H4 (cell line): ENCODE results near the gene SF3A2. TPM values are rescaled to one million over a fixed set of nuclear protein-coding genes. Genes with fewer than 3 reads are reported as not detected.

Experiments
- DNase-seq: peaks from one replicate; pipeline ENCODE4 v3.0.0-alpha.2; 2015; ENCODE audit warnings: low spot score
- total RNA-seq: library from RNA; depleted of rRNA; stranded (reverse); fragments of >200 nt; shearing (Covaris generic); gene quantifications from 2 replicates; pipeline ENCODE4 v1.2.3, GENCODE V29; 2014

SF3A2 gene
- total RNA-seq, 1 experiment from 2014 or later, result 13.3 TPM

DNA sequence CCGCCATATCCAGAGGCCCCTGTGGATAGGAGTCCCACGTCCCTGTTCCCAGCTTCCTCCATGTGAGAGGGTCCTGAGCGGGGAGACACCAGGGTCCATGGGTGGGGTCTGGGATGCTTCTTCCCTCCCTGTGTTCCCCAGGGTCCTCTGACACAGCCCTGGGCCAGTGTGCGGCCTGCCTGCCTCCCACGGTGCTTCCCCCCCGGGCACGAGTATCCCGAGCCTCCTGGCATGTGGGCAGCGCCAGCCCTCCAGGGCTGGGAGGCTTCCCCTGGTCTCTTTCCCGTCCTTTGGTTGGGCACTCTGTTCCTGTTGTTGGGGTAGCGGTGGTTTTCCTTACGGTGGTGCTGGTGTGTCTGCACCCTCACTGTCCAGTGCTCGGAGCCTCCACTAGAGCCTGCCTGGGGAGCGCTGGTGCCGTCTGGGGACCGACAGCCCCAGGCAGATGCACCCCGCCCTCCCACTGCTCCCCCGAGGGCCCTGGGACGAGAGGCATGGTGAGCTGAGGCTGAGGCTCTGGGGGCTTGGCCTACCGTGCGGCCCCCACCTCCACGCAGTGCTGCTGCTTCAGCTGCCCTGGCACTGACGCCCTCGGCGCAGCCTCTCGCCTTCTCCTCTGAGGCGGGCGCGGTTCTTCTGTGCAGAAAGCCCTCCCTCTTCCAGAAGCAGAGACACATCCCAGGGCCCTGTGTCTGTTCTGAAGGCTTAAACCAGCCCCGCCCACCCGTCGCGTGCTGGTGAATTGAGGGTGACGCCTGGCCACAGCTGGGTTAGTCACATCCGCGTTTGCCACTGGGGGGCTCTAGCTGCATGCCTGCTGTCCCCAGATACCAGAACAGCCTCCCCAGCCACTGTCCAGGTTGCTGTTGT, 28.4 kb upstream of the SF3A2 start:
- DNase-seq, result no peak

GRCh38 chr19:2208975-2209374, 27.6 kb upstream of the SF3A2 start:
- DNase-seq, result no peak

GRCh38 chr19:2209408-2209807, 27.2 kb upstream of the SF3A2 start:
- no peak for DNase-seq

DNA sequence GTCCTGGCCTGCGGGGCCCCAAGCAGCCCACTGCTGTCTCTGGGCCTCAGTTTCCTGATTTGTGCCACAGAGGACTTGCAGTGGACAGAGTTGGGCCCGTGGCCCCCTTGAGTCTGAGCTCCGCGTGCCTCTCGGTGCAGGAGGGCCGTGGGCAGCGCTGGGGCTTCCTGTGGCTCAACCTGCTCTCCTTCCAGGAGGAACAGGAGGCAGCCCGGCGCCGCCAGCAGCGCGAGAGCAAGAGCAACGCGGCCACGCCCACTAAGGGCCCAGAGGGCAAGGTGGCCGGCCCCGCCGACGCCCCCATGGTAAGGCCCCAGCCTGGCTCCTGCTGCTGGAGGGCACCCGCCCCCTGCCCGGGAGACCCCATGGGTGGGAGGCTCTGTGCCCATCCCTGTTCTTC, 26.4 kb upstream of the SF3A2 start:
- DNase-seq, result no peak

DNA sequence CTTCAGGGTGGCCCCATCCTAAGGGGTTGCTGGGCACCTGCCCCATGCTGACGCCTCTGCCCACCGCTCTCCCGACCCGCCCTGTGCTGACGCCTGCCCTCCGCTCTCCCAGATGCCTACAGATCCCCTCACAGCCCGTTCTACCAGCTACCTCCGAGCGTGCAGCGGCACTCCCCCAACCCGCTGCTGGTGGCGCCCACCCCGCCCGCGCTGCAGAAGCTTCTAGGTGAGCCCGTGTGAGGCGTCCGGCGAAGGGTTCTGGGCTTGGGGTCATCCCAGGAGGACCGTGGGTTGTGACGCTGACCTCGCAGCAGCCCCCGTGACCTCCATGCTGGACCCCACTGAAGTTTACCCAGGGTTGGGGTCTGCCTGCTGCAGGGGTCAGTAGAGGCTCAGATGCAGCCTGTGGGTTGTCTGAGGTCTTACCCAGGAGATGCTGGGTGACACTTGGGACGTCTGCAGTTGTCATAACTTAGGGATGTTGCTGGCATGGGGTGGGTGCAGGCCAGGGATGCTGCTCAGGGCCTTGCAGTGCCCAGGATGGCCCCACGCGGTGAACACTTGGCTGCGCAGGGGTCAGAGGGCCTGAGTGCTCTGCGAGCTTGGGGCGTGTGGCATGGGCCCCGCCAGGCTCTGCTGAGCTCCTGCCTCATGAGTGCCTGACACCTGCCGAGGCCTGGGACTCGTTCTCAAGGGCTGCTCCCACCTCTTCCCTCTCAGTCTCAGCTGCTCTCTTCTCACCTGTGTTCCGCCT, 25.5 kb upstream of the SF3A2 start:
- no peak for DNase-seq

DNA sequence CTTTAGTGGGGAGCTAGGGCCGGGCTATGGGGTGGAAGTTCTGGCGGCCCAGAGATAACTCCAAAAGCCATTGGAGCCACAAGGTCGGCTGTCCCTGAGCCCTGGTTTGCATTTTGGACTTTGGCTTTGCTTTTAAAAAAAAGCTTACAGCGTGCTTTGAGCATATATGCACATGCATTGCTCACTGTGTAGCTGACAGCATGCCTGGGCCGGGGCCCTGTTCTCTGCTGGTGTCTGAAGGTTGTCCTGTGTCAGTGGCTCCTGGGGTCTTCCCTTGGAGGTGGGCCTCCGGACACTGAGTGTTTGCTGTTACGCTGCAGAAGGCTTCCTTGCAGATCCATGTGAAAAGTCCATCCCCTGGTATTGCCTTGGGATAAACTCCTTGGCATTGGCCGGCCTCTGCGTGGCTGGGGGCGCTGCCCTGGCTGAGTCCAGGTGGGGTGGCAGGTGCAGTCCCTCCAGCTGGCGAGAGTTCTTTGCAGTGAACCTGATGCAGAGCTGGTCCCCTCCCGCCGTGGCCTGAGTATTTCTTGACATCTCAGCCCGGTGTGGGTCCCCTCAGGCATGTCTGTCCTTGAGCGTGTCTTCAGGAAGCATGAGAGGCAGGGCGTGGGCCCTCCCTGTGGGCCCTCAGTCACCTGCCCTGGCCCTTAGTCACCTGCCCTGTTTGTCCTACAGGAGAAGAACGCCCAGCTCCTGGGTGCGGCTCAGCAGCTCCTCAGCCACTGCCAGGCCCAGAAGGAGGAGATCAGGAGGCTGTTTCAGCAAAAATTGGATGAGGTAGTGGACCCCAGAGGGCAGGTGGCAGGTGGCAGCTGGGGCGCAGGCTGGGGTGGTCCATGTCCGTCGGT, 23.5 kb upstream of the SF3A2 start:
- DNase-seq, result no peak

DNA sequence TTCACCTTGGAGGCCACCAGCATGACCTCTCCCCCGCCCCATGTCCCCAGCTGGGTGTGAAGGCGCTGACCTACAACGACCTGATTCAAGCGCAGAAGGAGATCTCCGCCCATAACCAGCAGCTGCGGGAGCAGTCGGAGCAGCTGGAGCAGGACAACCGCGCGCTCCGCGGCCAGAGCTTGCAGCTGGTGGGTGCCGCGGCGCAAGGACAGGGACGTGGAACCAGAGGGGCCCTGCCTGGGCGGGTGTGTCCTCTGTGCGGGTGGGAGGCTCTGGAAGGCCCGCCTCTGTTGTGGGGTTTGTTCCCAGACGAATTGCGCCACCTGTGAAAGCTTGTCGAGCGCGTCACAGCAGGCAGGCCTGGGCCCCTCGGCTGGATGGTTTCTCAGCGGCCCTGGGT, 22.8 kb upstream of the SF3A2 start:
- DNase-seq, result no peak

DNA sequence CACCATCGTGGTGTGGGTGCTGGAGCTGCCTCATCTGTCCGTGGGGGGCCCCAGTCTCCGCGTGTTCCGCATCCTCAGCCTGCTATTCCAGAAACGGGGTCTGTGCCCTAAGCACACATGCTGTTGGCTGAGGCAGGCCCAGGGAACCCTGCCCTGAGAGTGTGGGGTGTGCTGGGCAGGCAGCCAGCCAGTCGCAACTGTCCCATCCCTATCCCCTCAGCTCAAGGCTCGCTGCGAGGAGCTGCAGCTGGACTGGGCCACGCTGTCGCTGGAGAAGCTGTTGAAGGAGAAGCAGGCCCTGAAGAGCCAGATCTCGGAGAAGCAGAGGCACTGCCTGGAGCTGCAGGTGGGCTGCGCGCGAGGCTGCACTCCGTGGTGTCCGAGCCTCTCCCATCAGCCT, 22.4 kb upstream of the SF3A2 start:
- no peak for DNase-seq

GRCh38 chr19:2215281-2215751, 21.3 kb upstream of the SF3A2 start:
- no peak for DNase-seq

DNA sequence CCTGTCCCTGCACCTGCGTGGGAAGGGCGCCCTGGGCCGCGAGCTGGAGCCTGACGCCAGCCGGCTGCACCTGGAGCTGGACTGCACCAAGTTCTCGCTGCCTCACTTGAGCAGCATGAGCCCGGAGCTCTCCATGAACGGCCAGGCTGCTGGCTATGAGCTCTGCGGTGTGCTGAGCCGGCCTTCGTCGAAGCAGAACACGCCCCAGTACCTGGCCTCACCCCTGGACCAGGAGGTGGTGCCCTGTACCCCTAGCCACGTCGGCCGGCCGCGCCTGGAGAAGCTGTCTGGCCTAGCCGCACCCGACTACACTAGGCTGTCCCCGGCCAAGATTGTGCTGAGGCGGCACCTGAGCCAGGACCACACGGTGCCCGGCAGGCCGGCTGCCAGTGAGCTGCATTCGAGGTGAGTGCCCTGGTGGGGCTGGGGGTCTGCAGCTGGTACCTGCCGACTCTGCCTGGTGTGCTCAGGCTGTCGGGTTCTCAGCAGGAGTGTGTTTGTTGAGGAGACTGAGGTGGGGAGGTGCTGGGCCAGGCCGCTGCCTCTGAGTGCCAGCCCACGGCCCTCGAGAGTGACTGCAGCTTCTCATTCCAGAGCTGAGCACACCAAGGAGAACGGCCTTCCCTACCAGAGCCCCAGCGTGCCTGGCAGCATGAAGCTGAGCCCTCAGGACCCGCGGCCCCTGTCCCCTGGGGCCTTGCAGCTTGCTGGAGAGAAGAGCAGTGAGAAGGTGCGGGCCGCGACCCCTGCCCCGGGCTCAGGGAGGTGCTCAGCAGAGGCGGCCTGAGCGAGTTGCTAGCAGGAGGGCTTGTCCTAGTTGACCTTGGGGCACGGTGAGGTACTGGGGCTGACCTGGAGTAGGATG, 20.0 kb upstream of the SF3A2 start:
- DNase-seq, result no peak

DNA sequence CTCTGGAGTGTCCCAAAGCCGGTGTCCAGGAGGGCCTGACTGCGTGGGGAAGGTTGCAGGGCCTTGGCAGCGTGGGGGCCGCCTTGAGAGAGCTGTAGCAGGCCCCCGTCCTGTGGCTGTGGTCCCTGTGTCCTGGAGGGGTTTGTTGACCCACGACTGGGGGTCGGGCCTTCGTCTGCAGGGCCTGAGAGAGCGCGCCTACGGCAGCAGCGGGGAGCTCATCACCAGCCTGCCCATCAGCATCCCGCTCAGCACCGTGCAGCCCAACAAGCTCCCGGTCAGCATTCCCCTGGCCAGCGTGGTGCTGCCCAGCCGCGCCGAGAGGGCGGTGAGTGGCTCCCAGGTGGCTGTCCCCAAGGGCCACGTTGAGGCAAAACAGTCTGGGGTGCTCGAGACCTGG, 19.0 kb upstream of the SF3A2 start:
- DNase-seq, result no peak

DNA sequence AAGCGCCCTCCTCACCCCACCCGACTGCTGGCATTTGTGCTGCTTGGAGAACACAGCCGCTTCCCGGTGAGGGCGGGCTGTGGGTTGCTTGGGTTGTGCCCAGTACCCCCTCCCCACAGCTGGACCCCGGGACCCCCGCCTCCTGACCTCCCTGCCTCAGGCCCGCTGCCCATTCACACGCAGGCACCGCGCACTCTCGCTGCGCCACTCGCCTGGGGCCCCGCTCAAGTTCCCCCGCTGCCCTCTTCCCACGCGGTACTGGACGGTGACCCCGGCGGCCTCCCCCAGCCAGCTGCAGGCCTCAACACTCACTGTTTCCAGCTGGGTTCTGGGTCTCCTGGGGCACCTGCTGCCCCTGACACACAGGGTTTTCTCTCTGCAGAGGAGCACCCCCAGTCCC, 16.9 kb upstream of the SF3A2 start:
- no peak for DNase-seq

- DNase-seq, result no peak
These were observed 15.3 kb upstream of the SF3A2 start for GRCh38 chr19:2221250-2221831.

DNA sequence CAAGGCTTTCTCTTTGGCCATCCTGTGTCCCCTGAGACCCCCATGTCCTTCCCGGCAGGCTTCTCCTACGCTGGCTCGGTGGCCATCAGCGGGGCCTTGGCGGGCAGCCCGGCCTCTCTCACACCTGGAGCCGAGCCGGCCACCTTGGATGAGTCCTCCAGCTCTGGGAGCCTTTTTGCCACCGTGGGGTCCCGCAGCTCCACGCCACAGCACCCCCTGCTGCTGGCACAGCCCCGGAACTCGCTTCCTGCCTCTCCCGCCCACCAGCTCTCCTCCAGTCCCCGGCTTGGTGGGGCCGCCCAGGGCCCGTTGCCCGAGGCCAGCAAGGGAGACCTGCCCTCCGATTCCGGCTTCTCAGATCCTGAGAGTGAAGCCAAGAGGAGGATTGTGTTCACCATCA, 14.7 kb upstream of the SF3A2 start:
- no peak for DNase-seq

GRCh38 chr19:2223391-2223790, 13.2 kb upstream of the SF3A2 start:
- no peak for DNase-seq

GRCh38 chr19:2223959-2224358, 12.7 kb upstream of the SF3A2 start:
- no peak for DNase-seq

- no peak for DNase-seq
These were observed 11.8 kb upstream of the SF3A2 start for GRCh38 chr19:2224754-2225349.

DNA sequence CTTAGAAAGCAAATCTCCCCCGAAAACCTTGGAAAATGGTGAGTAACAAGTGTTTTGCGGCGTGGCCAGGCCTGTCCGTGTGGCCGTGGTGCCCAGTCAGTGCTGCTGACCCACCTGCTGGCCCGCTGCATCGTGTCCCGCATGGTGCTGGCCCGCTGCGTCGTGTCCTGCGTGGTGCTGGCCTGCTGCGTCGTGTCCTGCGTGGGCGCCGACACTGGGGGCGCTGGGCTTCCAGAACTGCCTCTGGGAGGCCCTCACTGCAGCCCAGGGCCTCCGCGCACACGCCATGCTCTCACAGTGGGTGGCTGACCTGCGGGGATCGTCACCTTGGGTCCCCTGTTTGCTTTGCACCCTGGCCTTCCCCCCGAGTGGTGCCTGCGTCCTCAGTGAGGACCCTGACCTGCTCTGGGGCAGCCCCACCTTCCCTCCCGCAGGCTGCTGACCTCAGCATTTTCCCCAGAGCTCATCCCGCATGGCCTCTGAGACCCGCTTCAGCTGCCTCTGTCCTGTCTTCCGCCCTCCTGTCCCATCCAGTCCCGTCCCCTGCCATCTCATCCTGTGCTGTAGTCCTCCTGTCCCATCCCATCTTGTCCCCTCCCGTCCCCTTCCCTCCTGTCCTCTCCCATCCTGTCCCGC, 11.1 kb upstream of the SF3A2 start:
- no peak for DNase-seq

DNA sequence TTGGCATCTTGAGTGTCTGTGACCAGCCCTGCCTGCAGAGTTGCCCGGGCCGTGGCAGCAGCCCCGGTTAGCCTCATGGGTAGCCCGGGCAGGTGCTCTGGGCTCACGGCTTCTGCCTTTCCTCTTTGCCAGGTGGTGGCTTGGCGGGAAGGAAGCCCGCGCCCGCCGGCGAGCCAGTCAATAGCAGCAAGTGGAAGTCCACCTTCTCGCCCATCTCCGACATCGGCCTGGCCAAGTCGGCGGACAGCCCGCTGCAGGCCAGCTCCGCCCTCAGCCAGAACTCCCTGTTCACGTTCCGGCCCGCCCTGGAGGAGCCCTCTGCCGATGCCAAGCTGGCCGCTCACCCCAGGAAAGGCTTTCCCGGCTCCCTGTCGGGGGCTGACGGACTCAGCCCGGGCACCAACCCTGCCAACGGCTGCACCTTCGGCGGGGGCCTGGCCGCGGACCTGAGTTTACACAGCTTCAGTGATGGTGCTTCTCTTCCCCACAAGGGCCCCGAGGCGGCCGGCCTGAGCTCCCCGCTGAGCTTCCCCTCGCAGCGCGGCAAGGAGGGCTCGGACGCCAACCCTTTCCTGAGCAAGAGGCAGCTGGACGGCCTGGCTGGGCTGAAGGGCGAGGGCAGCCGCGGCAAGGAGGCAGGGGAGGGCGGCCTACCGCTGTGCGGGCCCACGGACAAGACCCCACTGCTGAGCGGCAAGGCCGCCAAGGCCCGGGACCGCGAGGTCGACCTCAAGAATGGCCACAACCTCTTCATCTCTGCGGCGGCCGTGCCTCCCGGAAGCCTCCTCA, 10.4 kb upstream of the SF3A2 start:
- no peak for DNase-seq
